ENCODE results near the gene KLF15.

GRCh38 chr3:126394179-126394976, 37.2 kb upstream of the KLF15 start, which contains the start of gene CFAP100:
- no peak for TF ChIP-seq CTCF (IDR thresholded peaks at IDR 0.05; ENCODE audit: low read depth, low read length)
- no peak for TF ChIP-seq MAX (IDR thresholded peaks at IDR 0.05; ENCODE audit: low read depth, low read length)
- no peak for TF ChIP-seq POLR2A (IDR thresholded peaks at IDR 0.05; ENCODE audit: extremely low read depth, insufficient read length)

Measured in NB4 (cell line).